ENCODE data around the gene LRRC43. TPM values are rescaled to one million over a fixed set of nuclear protein-coding genes. Genes with fewer than 3 reads are reported as not detected.

Gene LRRC43
- total RNA-seq, 2 experiments from 2014 or later, result not detected

DNA sequence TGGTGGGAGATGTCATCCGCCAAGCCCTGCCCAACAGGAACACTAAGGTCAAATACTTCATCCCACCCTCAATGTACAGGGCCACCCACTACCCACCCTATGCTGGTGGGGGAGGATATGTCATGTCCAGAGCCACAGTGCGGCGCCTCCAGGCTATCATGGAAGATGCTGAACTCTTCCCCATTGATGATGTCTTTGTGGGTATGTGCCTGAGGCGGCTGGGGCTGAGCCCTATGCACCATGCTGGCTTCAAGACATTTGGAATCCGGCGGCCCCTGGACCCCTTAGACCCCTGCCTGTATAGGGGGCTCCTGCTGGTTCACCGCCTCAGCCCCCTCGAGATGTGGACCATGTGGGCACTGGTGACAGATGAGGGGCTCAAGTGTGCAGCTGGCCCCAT, 24.1 kb downstream of the LRRC43 start:
- Histone ChIP-seq H3K9me3 (ENCODE audit: low read length) (no peaks in the 10 kb centered on the region), H3K4me3 (ENCODE audit: low read depth, low read length, poor library complexity, severe bottlenecking) (no peak overlapping the region), H3K4me1 (ENCODE audit: insufficient read depth, low read length, poor library complexity, severe bottlenecking) (no peaks in the 10 kb centered on the region), H3K36me3 (ENCODE audit: insufficient read depth, low read length) (peaks cover 56% of the 10 kb centered on the region), H2AFZ (ENCODE audit: low read length) (no peak overlapping the region), H3K4me2 (ENCODE audit: low read length) (no peak overlapping the region), H3K9me2 (ENCODE audit: insufficient read depth, low read length) (no peaks in the 10 kb centered on the region), H3K27ac (ENCODE audit: low read depth, low read length, poor library complexity, severe bottlenecking) (no peak overlapping the region), H3K79me2 (ENCODE audit: insufficient read depth, low read depth, low read length) (no peaks in the 10 kb centered on the region), H4K20me1 (ENCODE audit: insufficient read depth, low read length) (no peaks in the 10 kb centered on the region; the same call in 1 of the 2 replicates)
- no peak for TF ChIP-seq EZH2phosphoT487 (IDR thresholded peaks at IDR 0.05; ENCODE audit: borderline replicate concordance, low read depth, low read length)
- TF ChIP-seq, protein P1, sequence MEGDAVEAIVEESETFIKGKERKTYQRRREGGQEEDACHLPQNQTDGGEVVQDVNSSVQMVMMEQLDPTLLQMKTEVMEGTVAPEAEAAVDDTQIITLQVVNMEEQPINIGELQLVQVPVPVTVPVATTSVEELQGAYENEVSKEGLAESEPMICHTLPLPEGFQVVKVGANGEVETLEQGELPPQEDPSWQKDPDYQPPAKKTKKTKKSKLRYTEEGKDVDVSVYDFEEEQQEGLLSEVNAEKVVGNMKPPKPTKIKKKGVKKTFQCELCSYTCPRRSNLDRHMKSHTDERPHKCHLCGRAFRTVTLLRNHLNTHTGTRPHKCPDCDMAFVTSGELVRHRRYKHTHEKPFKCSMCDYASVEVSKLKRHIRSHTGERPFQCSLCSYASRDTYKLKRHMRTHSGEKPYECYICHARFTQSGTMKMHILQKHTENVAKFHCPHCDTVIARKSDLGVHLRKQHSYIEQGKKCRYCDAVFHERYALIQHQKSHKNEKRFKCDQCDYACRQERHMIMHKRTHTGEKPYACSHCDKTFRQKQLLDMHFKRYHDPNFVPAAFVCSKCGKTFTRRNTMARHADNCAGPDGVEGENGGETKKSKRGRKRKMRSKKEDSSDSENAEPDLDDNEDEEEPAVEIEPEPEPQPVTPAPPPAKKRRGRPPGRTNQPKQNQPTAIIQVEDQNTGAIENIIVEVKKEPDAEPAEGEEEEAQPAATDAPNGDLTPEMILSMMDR (conservative IDR thresholded peaks at IDR 0.05; ENCODE audit: low read length), result no peak
- no TSS peak for BruUV-seq (replicated peaks)
- POLR2A ChIA-PET, result interaction anchor here (0.5 kb wide), 1 partner anchor 209 kb away, joined by 3 read pairs; no protein-coding TSS in a partner anchor
- DNase-seq (ENCODE audit: low spot score), result no peak
- CTCF ChIA-PET (ENCODE audit: unreplicated experiment), result no interaction called here
- intact Hi-C loops (cut with micrococcal nuclease; ENCODE audit: unreplicated experiment), result no loop called here

DNA sequence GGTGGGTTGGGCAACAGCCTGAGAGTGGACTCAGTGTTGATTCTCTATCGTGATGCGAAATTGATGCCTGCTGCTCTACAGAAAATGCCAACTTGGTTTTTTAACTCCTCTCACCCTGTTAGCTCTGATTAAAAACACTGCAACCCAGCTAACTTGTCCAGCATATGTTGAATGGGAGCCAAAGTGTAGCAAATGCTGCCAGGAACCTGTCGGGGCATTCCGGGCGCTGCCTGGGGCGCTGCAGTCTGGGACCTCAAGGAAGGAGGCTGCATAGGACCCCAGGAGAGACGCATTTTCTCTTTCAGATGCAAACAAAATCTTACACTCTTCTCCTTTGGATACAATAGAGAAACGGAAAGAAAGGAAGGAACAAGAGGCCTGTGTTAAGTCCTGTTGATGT, 24.5 kb downstream of the LRRC43 start:
- Histone ChIP-seq H3K9me3 (ENCODE audit: low read length) (no peaks in the 10 kb centered on the region), H3K4me2 (ENCODE audit: low read length) (no peak overlapping the region), H2AFZ (ENCODE audit: low read length) (no peak overlapping the region), H3K79me2 (ENCODE audit: insufficient read depth, low read depth, low read length) (no peaks in the 10 kb centered on the region), H3K27ac (ENCODE audit: low read depth, low read length, poor library complexity, severe bottlenecking) (no peak overlapping the region), H3K4me3 (ENCODE audit: low read depth, low read length, poor library complexity, severe bottlenecking) (no peak overlapping the region), H3K9me2 (ENCODE audit: insufficient read depth, low read length) (no peaks in the 10 kb centered on the region), H4K20me1 (ENCODE audit: insufficient read depth, low read length) (no peaks in the 10 kb centered on the region; the same call in 1 of the 2 replicates), H3K4me1 (ENCODE audit: insufficient read depth, low read length, poor library complexity, severe bottlenecking) (no peaks in the 10 kb centered on the region), H3K36me3 (ENCODE audit: insufficient read depth, low read length) (peaks cover 60% of the 10 kb centered on the region)
- POLR2A ChIA-PET, result interaction anchor here (0.5 kb wide), 1 partner anchor 210 kb away, joined by 3 read pairs; no protein-coding TSS in a partner anchor
- intact Hi-C loops (cut with micrococcal nuclease; ENCODE audit: unreplicated experiment), result no loop called here
- TF ChIP-seq, protein P1 (conservative IDR thresholded peaks at IDR 0.05; ENCODE audit: low read length), result no peak
- no peak for TF ChIP-seq EZH2phosphoT487 (IDR thresholded peaks at IDR 0.05; ENCODE audit: borderline replicate concordance, low read depth, low read length)
- CTCF ChIA-PET (ENCODE audit: unreplicated experiment), result no interaction called here
- no peak for DNase-seq (ENCODE audit: low spot score)
- no TSS peak for BruUV-seq (replicated peaks)

DNA sequence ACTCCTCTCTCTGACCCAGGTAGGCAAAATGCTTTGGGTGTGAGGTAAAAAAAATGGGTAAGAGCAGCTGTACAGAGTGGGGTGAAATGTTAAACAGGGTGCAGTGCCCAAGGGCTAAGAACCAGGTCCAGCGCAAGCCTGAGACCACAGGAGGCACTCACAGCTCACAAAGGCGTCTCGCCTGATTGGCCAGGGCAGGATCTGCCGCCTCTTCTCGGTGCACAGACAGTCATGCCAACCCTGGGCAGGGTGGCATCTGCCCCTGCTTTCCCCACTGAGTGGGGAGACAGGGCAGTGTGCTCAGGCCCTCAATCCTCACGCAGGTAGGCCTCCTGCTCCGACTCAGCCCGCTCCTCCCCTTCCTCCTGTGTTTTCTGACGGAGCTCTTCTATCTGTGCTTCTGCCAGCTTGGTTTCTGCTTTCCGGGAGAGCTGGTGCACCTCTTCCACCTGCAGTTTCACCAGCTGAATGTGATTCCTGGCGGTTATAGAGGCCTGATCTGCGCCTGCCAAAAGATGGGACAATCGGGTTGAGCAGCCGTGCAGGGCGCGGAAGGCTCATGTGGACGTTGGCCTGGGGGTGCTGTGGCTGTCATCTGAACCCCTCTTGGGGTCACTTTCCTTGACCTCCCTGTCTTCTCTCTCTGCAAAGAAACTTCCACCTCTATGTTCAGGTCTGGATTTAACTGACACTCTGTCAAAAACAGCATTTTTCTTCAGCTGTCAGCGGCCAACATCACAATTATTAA, 25.3 kb downstream of the LRRC43 start:
- Histone ChIP-seq H3K27ac (ENCODE audit: low read depth, low read length, poor library complexity, severe bottlenecking) (no peak overlapping the region), H3K9me3 (ENCODE audit: low read length) (no peaks in the 10 kb centered on the region), H3K4me1 (ENCODE audit: insufficient read depth, low read length, poor library complexity, severe bottlenecking) (no peaks in the 10 kb centered on the region), H3K79me2 (ENCODE audit: insufficient read depth, low read depth, low read length) (no peaks in the 10 kb centered on the region), H3K36me3 (ENCODE audit: insufficient read depth, low read length) (peaks cover 68% of the 10 kb centered on the region), H4K20me1 (ENCODE audit: insufficient read depth, low read length) (no peaks in the 10 kb centered on the region; the same call in 1 of the 2 replicates), H3K4me2 (ENCODE audit: low read length) (no peak overlapping the region), H2AFZ (ENCODE audit: low read length) (no peak overlapping the region), H3K9me2 (ENCODE audit: insufficient read depth, low read length) (no peaks in the 10 kb centered on the region), H3K4me3 (ENCODE audit: low read depth, low read length, poor library complexity, severe bottlenecking) (no peak overlapping the region)
- DNase-seq (ENCODE audit: low spot score), result no peak
- TF ChIP-seq, protein P1 (conservative IDR thresholded peaks at IDR 0.05; ENCODE audit: low read length), result no peak
- TF ChIP-seq EZH2phosphoT487 (IDR thresholded peaks at IDR 0.05; ENCODE audit: borderline replicate concordance, low read depth, low read length), result no peak
- ChIA-PET CTCF (ENCODE audit: unreplicated experiment) (no interaction called here), POLR2A (interaction anchor here (0.6 kb wide), 2 partner anchors 141 to 517 kb away, joined by 3 to 5 read pairs; no protein-coding TSS in a partner anchor)
- intact Hi-C loops (cut with micrococcal nuclease; ENCODE audit: unreplicated experiment), result no loop called here
- BruUV-seq (replicated peaks), result TSS peak; percentile 63

All from OCI-LY7 (cell line).